ENCODE results near the gene MALRD1.
"Not testable (repeated sequence)": the region's sequence is repeated elsewhere in the genome, so short reads cannot be mapped to it uniquely, and the experiment has no call there.

MALRD1 gene

DNA sequence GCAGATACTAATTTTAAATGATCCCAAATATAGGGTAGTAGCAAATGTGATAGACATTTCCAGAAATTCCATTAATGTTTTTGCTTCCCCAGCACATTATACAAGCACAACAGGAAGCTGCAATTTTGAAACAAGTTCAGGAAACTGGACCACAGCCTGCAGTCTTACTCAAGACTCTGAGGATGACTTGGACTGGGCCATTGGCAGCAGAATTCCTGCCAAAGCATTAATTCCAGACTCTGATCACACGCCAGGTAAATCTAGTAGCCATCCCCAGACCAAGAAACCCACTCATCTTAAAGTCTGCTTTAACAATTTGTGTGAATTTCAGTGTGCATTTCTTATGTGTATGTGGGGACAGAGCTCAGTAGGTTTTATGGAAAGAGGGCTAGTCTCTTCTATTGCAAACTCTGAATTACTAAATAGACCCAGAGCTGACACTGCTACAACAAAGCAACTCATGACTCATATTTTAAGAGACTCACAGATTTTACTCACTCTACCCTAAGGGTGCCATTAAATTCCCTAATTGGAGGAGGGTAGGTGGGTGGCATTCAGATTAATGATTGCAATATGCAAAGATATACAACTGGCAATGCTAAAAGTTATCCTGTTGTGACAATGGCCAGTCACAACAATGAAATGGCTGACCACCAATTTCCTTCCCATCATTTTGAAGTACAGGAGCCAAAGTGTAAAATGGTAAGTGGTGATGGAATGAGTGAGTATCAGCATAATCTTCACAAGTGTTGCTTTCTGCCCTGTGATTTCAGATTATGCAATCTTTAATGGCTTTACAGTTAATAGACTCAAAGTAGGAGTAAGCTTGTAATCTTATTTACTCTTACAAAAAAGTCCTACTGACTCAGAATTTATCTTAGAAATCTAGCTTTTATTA lies 450.0 kb downstream of the MALRD1 start:
- peak overlapping the region in 4 of 11 experiments; percentile 9 to 48 (median 28); a peak in 7 of 22 replicates for H3K4me2 ChIP-seq
- no peak overlapping the region for H3K27ac ChIP-seq
- no peaks in the 10 kb centered on the region for H3K27me3 ChIP-seq
- peaks cover 0 to 13% (median 0%) of the 10 kb centered on the region in 10 experiments; a peak in 5 of 20 replicates for H3K4me1 ChIP-seq
- TF ChIP-seq Cebpa-rat (IDR thresholded peaks at IDR 0.05): no peak
- no peak overlapping the region for H3K9ac ChIP-seq
- no peak overlapping the region for H3K4me3 ChIP-seq
- no peaks in the 10 kb centered on the region for H3K36me3 ChIP-seq
- H3K9me3 ChIP-seq (replicated peaks in 1 of 11): no peaks in the 10 kb centered on the region
- no peaks in the 10 kb centered on the region for H4K20me1 ChIP-seq

DNA sequence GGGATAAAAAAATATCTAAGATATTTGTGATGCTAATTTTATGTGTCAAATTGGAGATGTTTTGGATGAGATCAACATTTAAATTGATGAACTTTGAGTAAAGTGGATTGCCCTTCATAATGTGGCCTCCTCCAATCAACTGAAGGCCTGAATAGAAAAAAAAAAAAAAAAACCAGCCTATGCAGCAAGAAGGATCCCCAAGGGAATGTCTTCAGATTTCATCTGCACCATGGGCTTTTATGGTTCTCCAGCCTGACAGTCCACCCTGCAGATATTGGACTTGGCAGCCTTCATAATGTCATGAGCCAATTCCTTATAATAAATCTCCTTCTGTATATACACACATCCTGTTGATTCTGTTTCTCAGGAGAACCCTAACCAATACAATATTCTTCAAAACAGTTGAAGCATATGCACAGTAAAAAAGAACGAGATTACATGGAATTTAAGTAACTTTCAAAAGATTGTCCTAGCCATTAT lies 450.7 kb downstream of the MALRD1 start:
- H3K4me2 ChIP-seq: no peak overlapping the region
- H3K4me3 ChIP-seq: no peak overlapping the region
- H3K9ac ChIP-seq: no peak overlapping the region
- no peak for TF ChIP-seq Cebpa-rat (IDR thresholded peaks at IDR 0.05)
- no peak overlapping the region for H3K27ac ChIP-seq
- no peaks in the 10 kb centered on the region for H4K20me1 ChIP-seq
- peaks cover 0 to 13% (median 0%) of the 10 kb centered on the region in 10 experiments; a peak in 5 of 20 replicates for H3K4me1 ChIP-seq
- H3K9me3 ChIP-seq (replicated peaks in 1 of 11): no peaks in the 10 kb centered on the region
- H3K27me3 ChIP-seq: no peaks in the 10 kb centered on the region
- no peaks in the 10 kb centered on the region for H3K36me3 ChIP-seq

DNA sequence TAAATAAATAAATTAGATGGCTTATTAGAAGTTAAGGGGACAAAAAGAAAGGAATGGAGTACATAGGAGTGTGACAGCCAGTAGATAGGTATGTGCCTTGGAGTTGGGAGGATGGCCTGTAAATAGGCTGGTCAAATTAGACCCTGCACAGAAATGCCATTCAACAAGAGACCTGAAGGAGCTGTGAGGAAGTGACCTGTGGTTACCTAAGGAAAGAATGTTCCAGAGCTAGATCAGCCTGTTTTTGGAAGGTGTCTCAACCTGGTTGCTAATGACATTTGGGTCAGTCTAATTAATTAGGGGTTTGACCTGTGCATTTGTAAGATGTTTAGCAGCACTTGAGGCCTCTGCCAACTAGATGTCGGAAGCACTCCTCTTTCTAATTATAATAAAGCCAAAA lies 452.4 kb downstream of the MALRD1 start:
- TF ChIP-seq Cebpa-rat (IDR thresholded peaks at IDR 0.05): no peak
- Histone ChIP-seq H4K20me1 (no peaks in the 10 kb centered on the region), H3K4me3 (no peak overlapping the region), H3K27ac (no peak overlapping the region), H3K4me2 (no peak overlapping the region), H3K27me3 (no peaks in the 10 kb centered on the region), H3K4me1 (peaks cover 0 to 13% (median 0%) of the 10 kb centered on the region in 10 experiments; a peak in 5 of 20 replicates), H3K9me3 (replicated peaks in 1 of 11) (no peaks in the 10 kb centered on the region), H3K9ac (no peak overlapping the region), H3K36me3 (no peaks in the 10 kb centered on the region)

DNA sequence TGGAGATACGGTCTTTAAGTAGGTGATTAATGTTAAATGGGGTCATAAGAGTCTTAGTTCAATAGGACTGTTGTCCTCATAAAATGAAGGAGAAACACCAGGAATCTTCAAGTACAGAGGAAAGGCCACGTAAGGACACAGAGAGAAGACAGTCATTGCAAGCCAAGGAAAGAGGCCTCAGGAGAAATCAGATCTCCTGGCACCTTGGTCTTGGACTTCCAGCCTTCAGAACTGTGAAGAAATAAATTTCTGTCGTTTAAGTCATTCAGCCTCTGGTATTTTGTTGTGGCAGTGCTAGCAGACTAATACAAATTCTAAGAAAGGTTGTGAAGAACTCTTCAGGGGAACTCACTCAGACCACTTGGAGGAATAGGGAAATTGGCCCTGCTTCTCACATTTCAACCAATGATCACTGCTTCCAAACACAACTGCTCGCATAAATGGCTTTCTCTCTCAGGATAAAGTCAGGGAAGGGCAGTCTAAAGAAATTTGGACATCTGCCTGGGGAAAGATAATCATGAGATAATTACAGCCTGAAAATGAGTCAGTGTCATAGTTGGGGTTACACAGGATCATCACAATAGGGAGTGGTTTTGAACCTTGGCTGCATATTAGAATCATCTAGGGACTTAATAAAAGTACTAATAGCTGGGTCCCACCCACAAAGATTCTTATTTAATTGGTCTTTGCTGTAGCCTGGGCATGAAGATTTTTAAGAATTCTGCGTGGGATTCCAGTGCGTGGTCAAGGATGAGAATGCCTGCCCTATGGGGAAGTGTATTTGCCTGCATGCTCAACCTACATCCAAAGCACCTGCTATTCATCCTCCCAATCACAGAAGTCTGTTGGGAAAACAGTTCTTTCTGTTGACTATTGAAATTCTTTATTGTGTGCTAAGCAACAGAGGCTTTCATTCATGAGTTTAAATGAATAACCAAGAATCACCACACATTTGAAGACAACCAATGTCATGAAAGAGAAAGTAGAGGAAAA lies 457.0 kb downstream of the MALRD1 start:
- H3K27ac ChIP-seq: no peak overlapping the region
- H3K4me2 ChIP-seq: no peak overlapping the region
- no peak overlapping the region for H3K4me3 ChIP-seq
- H3K9ac ChIP-seq: no peak overlapping the region
- no peaks in the 10 kb centered on the region for H3K9me3 ChIP-seq (replicated peaks in 1 of 11)
- H3K27me3 ChIP-seq: no peaks in the 10 kb centered on the region
- TF ChIP-seq Cebpa-rat (IDR thresholded peaks at IDR 0.05): no peak
- no peaks in the 10 kb centered on the region for H4K20me1 ChIP-seq
- no peaks in the 10 kb centered on the region for H3K36me3 ChIP-seq
- no peaks in the 10 kb centered on the region for H3K4me1 ChIP-seq

DNA sequence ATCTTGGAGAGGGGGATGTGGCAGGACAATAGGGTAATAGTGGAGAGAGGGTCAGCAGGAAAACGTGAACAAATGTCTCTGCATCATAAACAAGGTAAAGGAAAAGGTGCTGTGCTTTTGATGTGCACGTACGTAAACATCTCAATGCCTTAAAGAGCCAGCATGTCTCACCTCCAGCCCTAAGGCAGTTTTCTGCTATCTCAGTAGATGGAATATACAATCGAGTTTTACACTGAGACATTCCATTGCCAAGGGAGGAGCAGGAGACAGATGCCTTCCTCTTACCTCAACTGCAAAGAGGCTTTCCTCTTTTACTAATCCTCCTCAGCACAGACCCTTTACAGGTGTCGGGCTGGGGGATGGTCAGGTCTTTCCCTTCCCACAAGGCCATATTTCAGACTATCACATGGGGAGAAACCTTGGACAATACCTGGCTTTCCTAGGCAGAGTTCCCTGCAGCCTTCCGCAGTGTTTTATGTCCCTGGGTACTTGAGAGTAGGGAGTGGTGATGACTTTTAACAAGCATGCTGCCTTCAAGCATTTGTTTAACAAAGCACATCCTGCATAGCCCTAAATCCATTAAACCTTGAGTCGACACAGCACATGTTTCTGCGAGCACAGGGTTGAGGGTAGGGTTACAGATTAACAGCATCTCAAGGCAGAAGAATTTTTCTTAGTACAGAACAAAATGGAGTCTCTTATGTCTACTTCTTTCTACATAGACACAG lies 461.6 kb downstream of the MALRD1 start:
- H3K4me1 ChIP-seq; H3K27me3 ChIP-seq; H4K20me1 ChIP-seq; H3K9me3 ChIP-seq (replicated peaks in 1 of 11); H3K4me3 ChIP-seq; H3K27ac ChIP-seq; H3K4me2 ChIP-seq; H3K36me3 ChIP-seq; H3K9ac ChIP-seq: not testable (repeated sequence)

DNA sequence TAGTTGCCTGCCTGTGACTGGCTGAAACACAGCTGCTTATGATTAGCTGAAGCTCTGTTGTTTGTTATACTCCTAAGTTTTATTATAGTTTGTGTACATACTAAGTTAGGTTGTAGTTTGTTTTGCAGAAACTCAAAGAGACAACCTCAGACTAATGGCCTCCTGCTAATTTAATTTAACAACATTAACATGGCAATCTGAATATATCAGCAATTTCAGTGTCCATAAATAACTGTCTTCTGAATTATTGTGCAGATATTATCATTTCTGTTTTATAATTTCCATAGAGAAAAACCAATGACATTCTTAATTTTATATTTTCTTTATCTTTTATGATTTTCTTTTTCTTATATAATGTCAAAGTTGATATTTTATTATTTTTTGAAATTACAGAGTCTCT lies 469.5 kb downstream of the MALRD1 start:
- Histone ChIP-seq H3K27ac (no peak overlapping the region), H4K20me1 (no peaks in the 10 kb centered on the region), H3K4me1 (peaks cover 0 to 6% (median 0%) of the 10 kb centered on the region in 10 experiments; a peak in 1 of 20 replicates), H3K9me3 (replicated peaks in 1 of 11) (peaks cover 7 to 19% (median 13%) of the 10 kb centered on the region in 11 experiments; a peak in 19 of 22 replicates), H3K27me3 (no peaks in the 10 kb centered on the region), H3K4me2 (no peak overlapping the region), H3K36me3 (no peaks in the 10 kb centered on the region), H3K9ac (no peak overlapping the region), H3K4me3 (no peak overlapping the region)
- TF ChIP-seq Cebpa-rat (IDR thresholded peaks at IDR 0.05): no peak

DNA sequence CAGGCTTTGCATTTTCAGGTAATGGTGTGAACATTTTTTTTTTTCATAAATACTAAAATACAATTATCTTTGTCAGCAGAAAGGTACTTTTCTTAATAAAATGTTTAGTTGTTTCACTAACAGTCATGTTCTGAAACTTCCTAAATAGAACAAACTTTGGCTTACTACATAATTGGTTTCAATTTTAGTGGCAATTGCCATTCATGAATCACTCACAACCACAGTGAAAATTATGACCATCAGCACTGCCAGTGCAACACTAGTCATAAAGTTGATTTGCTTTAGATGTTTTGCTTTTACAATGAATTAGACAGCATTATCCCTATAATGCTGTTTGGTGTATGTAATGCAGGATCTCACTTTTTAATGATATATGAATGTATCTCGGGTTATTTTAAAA lies 470.0 kb downstream of the MALRD1 start:
- H3K4me2 ChIP-seq: no peak overlapping the region
- no peaks in the 10 kb centered on the region for H3K27me3 ChIP-seq
- peaks cover 0 to 6% (median 0%) of the 10 kb centered on the region in 10 experiments; a peak in 1 of 20 replicates for H3K4me1 ChIP-seq
- TF ChIP-seq Cebpa-rat (IDR thresholded peaks at IDR 0.05): no peak
- H3K9ac ChIP-seq: no peak overlapping the region
- no peak overlapping the region for H3K27ac ChIP-seq
- no peaks in the 10 kb centered on the region for H3K36me3 ChIP-seq
- no peaks in the 10 kb centered on the region for H4K20me1 ChIP-seq
- H3K9me3 ChIP-seq (replicated peaks in 1 of 11): peaks cover 7 to 17% (median 13%) of the 10 kb centered on the region in 11 experiments; a peak in 19 of 22 replicates
- no peak overlapping the region for H3K4me3 ChIP-seq

DNA sequence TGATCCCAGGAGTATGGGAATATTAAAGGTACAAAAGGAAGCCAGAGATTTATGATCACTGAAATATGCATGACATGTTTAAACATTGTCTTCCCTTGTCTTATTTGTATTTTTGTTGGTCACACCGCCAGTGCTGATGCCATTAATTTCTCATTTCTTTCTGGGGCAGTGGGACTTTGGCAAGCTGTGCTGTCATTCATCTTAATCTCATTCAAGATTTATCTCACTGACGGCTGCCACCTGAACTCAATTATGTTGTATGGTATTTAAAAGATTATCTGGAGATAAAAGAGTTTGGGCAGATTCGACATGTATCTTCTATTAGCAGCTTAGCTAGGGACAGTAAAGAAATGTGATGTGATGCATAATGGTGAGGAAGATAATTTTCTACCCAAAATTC lies 482.7 kb downstream of the MALRD1 start:
- H3K4me1 ChIP-seq: no peaks in the 10 kb centered on the region
- H3K36me3 ChIP-seq: no peaks in the 10 kb centered on the region
- no peak overlapping the region for H3K27ac ChIP-seq
- no peak for TF ChIP-seq Cebpa-rat (IDR thresholded peaks at IDR 0.05)
- H3K4me2 ChIP-seq: no peak overlapping the region
- H3K27me3 ChIP-seq: no peaks in the 10 kb centered on the region
- no peaks in the 10 kb centered on the region for H3K9me3 ChIP-seq (replicated peaks in 1 of 11)
- H4K20me1 ChIP-seq: no peaks in the 10 kb centered on the region
- H3K9ac ChIP-seq: no peak overlapping the region
- no peak overlapping the region for H3K4me3 ChIP-seq

DNA sequence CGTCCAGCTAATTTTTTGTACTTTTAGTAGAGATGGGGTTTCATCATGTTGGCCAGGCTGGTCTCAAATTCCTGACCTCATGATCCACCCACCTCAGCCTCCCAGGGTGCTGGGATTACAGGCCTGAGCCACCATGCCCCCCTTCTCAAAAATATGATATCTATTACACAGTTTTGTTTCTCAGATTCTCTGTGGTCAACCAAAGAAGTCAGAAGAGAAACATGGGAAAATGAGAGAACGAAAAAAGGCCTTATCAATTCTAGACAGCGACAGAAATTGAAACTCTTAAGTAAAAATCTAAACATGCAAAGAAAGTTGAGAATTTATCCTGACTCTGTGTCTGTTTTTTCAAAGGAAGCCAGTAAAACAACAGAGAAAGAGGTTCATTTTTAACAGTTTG lies 483.8 kb downstream of the MALRD1 start:
- no peak overlapping the region for H3K9ac ChIP-seq
- no peak overlapping the region for H3K4me2 ChIP-seq
- TF ChIP-seq Cebpa-rat (IDR thresholded peaks at IDR 0.05): no peak

More for the DNA sequence above, 483.8 kb downstream of the MALRD1 start:
- H3K4me1 ChIP-seq: no peaks in the 10 kb centered on the region
- H3K36me3 ChIP-seq: no peaks in the 10 kb centered on the region
- no peaks in the 10 kb centered on the region for H3K27me3 ChIP-seq
- H3K4me3 ChIP-seq: no peak overlapping the region
- H4K20me1 ChIP-seq: no peaks in the 10 kb centered on the region
- H3K9me3 ChIP-seq (replicated peaks in 1 of 11): no peaks in the 10 kb centered on the region
- no peak overlapping the region for H3K27ac ChIP-seq

Data from BLaER1 treated with 17β-estradiol and CSF1 and Interleukin-3, amounts not matched to agents 10 nM and 100 nM (cell line).